NCI-H1694 treated with DMSO at 0.1 percent for 48 hours (cell line): ENCODE results near the gene SPI1.
"Not testable (repeated sequence)": the region's sequence is repeated elsewhere in the genome, so short reads cannot be mapped to it uniquely, and the experiment has no call there.

Source experiments
- DNase-seq: peaks from one replicate; lab custom pipeline; 2025; lab: John Stamatoyannopoulos, UW

The SPI1 gene

GRCh38 chr11:47340010-47340409 is 38.3 kb downstream of the SPI1 start:
- no peak for DNase-seq

GRCh38 chr11:47338396-47339241 is 39.7 kb downstream of the SPI1 start:
- DNase-seq: no peak

GRCh38 chr11:47337229-47337924 is 41.0 kb downstream of the SPI1 start:
- DNase-seq: no peak

GRCh38 chr11:47336595-47336994 is 41.8 kb downstream of the SPI1 start:
- DNase-seq: no peak

- DNase-seq: no peak
Observed at GRCh38 chr11:47335733-47336132, 42.6 kb downstream of the SPI1 start.

- DNase-seq: not testable (repeated sequence)
Observed at GRCh38 chr11:47334699-47335411, 43.5 kb downstream of the SPI1 start.

GRCh38 chr11:47333886-47334443 is 44.4 kb downstream of the SPI1 start:
- no peak for DNase-seq

- no peak for DNase-seq
Observed at GRCh38 chr11:47333526-47333845, 44.9 kb downstream of the SPI1 start.

GRCh38 chr11:47332791-47333525 is 45.4 kb downstream of the SPI1 start:
- DNase-seq: no peak

- no peak for DNase-seq
Observed at GRCh38 chr11:47332303-47332711, 46.0 kb downstream of the SPI1 start.

- DNase-seq: no peak
Observed at GRCh38 chr11:47331454-47332302, 46.7 kb downstream of the SPI1 start.

GRCh38 chr11:47329987-47330931 is 48.1 kb downstream of the SPI1 start:
- DNase-seq: no peak

- no peak for DNase-seq
Observed at GRCh38 chr11:47329431-47329986, 48.8 kb downstream of the SPI1 start.

- no peak for DNase-seq
Observed at GRCh38 chr11:47328449-47329390, 49.6 kb downstream of the SPI1 start.

GRCh38 chr11:47327949-47328348 is 50.4 kb downstream of the SPI1 start:
- DNase-seq: no peak

- DNase-seq: no peak
Observed at GRCh38 chr11:47327025-47327424, 51.3 kb downstream of the SPI1 start.

- no peak for DNase-seq
Observed at GRCh38 chr11:47326198-47326597, 52.1 kb downstream of the SPI1 start.
